Activated CD4-positive, alpha-beta T cell treated with anti-CD3 and anti-CD28 coated beads, Interleukin-2, Interleukin-6, amounts not matched to agents 100 ng/mL and 50 ng/mL, durations not matched to agents 16 hours and 8 hours (primary cell): Measurements from ENCODE around the gene EGLN1.
A peak's percentile ranks its signal among the peaks of the same experiment; 100 is the strongest.
"Not testable (repeated sequence)": the region's sequence is repeated elsewhere in the genome, so short reads cannot be mapped to it uniquely, and the experiment has no call there.

Experiments used
- DNase-seq: peaks from one replicate; pipeline ENCODE4 v3.0.0-alpha.2; 2020

The EGLN1 gene

DNA sequence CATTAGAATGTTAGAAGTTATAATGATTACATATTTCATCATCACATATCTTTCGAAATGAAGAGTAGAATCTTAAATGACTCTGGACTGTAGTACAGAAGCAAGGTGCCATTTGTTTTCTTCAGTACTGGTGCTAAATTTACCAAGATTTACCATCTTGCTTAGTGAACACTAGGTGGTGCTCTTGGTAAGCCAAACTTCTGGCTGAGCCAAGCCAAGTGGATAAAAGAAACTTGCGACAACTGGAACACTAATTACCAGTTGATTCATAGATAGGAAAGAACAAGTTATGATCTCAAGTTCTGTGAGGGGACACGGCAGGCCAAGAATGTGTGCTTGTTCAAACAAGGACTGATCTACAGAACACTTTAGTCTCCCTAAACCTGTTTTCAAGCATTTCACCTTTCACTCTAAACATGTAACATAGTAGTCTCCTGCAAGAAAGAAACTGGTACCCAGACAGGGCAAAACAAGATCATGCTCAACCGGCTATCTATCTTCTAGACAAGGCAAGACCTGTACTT is 64.2 kb downstream of the EGLN1 start:
- peak; percentile 70 for DNase-seq

DNA sequence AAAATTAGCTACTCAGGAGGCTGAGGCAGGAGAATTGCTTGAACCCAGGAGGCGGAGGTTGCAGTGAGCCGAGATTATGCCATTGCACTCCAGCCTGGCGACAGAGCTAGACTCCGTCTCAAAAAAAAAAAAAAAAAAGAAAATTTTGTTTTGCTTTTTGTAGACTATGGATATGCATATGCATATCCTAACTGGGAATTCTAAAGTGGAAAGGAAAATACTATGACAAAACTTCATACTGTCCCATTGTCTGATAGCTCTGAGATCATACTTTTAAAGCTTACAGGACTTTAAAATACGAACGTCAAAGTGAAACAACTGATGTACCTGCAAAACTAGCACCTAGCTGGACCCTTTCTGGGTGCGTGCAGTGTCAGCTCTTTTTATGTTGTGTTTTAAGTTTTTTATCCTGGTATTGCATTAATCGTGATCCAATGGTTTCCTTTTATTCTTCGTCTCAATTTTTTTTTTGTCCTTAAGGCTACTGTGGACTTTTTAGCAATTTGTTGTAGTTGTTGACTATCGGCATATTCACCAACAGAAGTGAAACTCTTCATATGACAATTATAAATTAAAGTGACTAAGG is 64.8 kb downstream of the EGLN1 start:
- no peak for DNase-seq

DNA sequence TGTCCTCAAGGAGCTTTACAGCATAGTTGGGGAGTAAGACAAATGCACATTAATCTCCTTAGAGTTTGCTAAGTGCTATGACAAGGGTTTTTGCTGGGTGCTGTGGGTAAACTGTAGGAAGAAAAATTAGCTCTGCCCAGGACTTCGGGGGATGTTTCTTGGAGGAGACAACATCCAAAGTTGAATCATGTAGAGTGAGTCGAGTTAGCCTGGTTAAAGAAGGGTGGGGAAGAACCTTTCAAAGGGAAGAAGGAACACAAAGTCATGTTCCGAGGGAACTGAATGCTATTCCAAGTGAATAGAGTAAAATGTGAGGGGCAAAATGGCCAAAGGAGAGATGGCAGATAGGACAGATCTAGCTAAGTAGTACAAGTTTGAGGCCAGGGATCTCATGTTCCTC is 66.9 kb downstream of the EGLN1 start:
- no peak for DNase-seq

DNA sequence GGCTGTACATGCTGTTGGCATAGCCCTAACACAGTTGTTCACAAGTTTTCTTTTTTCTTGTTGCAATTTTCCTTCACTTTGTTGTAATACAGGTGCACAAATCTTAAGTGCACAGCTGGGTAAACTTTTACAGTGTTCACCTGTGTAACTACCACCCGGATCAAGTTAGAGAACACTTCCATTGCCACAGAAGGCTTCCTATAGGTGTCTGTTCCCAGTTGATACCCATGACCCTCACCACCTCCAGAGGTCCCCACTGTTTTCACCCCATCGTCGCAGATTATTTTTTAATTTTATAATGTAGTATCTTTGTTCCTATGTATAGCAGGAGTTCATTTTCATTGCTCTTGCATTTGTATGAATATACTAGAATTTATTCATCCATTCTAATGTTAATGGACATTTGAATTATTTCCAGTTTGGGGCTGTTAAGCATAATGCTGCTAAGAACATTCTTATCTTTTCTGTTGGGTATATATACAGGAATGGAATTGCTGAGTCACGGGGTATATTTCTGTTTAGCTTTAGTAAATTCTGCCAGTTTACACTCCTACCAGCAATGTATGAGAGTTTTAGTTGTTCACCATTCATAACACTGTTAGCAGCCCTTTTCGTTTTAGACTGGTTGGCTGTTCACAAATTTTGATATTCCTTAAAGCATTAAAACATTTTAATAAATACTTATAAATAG is 67.6 kb downstream of the EGLN1 start:
- DNase-seq: no peak

DNA sequence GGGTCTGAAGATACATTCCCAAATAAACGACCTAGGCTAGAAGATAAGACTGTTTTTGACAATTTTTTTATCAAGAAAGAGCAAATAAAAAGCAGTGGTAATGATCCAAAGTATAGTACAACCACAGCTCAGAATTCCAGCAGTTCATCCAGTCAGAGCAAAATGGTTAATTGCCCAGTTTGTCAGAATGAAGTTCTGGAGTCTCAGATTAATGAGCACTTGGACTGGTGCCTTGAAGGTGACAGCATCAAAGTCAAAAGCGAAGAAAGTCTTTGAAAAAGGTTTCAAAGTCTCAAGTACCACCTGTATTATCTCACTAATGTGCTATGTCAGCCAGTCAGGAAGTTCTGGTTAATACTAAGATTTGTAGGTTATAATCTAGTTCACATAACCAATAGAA is 69.0 kb downstream of the EGLN1 start:
- no peak for DNase-seq

DNA sequence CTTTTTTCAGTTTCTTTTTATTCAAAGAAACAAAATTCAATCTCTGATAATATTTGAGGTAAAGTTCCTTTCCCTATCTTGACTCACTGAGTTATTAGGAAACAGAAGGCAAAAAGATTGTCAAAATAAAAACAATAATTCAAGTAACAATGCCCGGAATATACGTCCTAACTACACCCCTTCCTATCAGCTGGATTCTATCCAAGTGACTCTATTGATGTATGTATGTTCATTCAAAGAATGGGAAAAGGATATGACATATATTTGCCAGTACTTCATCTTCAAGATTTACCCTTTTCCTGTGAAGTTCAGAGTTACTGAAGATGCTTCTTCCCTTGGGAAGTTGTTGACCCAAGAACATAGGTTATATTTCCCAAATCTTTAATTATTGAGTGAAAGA is 70.3 kb downstream of the EGLN1 start:
- no peak for DNase-seq

DNA sequence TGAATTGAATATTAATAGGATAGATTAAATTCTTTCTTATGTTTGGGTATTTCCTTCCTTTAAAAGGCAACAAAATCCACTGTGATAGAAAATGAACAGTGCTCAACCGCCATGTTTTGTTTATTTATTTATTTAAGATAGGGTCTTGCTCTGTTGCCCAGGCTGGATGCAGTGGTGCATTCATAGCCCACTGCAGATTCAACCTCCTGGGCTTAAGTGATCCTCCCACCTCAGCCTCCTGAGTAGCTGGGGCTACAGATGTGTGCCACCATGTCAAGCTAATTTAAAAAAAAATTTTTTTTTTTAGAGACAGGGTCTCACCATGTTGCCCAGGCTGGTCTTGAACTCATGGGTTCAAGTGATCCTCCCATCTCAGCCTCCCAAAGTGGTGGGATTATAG is 73.2 kb downstream of the EGLN1 start:
- DNase-seq: not testable (repeated sequence)

DNA sequence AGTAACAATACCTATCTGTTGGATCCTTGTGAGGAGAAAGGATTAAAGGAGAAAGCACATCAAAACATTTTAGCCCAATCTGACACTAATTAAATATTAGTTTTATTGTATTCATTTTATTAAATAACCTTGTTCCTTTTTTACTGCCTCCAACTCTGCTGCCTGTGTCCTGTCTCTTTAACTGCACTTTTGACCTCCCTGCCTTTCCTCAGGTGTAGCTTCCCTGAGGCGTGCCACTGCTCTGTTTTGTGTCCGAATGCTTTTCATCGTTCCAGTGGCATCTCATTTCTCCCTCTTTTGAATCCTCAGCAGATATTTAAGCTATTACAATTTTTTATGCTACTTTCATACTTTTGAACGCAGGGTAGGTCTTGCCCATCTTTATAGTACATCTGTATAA is 73.6 kb downstream of the EGLN1 start:
- DNase-seq: no peak

DNA sequence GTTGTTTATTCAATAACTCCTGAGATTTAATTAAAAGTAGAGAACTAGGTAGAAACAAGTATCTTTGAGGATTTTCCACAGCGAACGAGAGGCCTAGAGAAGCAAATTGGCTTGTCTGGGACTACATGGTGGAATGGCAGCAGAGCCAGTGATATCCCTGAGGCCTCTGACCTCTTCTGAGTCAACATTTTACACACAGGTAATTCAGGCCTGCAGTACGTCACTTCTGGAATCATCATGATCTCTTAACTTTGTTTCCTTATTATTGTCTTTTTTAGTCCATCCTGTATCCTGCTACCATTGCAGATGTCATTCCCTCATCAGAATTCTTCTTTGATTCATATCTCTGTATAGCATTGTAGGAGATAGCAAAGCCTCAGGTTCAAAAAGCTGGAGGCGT is 74.1 kb downstream of the EGLN1 start:
- DNase-seq: no peak

DNA sequence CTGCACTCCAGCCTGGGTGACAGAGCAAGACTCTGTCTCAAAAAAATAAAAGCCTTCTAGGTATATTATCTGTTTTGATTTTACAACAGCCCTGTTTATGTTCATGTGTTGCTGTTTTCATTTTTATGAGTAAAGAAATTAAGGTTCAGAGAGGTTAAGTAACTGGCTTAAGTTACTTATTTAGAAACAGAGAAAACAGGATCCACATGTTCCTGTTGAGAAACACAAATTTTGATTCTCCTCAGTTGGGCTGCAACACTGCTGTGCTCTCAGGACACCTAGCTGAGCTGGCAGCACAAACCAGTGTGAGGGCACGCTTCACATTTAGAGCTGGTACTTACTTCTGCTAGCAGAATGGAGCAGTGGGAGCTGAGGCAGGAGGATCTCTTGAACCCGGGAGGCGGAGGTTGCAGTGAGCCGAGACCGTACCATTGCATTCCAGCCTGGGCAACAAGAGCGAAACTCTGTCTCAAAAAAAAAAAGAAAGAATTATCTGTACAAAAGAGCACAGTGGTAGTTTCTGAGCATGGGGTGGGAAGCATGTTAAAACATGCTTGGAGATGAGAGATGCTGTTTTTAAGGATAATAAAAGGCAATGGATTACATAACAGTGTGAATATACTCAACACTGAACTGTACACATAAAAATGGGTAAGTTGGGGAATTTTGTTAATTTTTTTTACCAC is 81.6 kb downstream of the EGLN1 start:
- no peak for DNase-seq

DNA sequence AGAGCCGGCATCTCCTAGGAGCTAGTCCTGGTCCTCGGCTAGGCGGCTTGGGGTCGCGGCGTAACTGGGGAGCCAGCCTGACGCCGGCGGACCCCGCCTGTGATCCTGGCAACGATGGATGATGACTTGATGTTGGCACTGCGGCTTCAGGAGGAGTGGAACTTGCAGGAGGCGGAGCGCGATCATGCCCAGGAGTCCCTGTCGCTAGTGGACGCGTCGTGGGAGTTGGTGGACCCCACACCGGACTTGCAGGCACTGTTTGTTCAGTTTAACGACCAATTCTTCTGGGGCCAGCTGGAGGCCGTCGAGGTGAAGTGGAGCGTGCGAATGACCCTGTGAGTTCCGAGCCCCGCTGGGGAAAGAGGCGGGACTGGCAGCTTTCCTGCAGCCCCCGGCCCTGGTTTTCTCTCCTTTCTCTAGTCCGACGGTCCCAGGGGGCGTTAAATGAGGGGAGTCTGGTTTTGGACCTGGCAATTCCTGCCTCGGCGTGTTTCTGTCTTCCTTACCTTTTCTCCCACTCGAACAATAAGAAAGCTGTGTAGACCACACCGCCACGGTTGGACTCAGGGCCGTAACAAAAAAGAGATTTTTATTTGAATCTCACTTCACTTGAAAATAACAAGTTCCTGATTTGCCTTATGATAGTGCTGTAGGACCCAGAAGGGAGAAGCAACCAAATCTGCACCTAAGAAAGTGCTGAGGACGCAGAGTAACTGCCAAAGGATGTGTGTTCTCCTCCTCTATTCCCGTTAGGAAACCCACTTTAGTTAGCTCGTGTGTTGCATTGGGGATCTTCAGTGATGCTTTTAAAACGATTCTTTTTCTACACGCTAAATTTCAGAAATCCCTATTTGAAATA is 83.6 kb downstream of the EGLN1 start, which contains the start of gene SPRTN:
Gene SPRTN, plus strand, starts transcription at position 24 of the 859 bp plus-strand sequence. Its CDS starts 91 bp downstream, at position 115.
- no peak for DNase-seq

DNA sequence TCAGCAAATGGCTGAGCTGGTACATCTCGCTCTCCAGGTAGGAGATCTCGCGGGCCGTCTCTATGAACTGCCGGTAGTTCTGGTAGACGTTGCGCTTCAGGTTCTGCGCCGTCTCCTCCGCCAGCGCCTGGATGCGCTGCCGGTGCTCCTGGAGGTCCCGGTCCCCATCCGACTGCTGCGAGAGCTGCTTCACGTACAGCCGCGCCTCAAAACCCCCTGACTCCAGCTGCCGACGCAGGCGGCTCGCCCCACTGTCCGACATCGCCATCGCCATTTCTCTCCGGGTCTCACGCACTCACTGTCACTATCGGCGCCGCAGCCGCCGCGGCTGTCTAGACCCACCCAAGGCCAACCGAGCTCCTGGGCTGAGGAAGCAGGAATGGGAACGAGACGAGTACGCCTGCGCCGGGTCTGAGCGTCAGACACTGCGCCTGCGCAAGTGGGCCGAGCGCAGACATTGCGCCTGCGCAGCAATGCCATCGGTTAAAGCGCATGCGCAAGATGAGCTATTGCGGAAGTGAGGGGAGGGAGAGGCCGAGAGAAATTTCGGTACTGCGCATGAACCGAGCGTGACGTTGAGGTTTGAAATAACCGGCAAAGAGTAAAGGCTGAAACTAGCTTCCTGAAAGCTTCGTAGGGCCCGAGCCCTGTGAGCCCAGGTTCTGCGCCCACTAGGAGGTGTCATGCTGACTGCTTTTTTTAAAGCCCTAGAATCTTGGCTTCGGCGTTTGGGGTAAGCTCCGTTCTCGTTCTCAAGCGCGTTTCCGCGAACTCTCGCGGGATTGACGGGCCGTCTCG is 84.4 kb downstream of the EGLN1 start, which contains the start of gene EXOC8:
Gene EXOC8, minus strand, starts transcription at position 381 of the 798 bp plus-strand sequence. Its CDS starts 107 bp downstream, at position 274.
- peak; percentile 98 for DNase-seq

DNA sequence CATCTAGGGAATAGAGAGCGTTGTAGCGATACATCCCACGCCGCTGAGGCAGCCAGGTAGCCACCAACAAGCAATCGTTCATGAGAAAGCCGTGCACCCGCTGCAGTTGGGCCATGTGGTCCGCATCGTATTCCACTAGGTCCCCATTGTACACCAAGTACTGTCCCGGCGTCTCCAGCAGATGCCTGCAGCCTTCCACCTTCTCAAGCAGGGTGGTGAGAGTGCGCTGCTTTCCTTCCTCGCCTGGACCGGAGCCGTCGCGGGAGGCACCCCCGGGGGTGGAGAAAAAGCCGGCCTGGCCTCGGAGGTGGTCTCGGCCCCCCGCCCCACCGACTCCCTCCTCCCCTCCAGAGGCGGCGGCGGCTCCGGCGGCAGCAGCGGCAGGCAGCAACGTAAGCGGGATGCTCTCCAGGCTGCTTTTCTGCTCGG is 85.0 kb downstream of the EGLN1 start:
- no peak for DNase-seq

DNA sequence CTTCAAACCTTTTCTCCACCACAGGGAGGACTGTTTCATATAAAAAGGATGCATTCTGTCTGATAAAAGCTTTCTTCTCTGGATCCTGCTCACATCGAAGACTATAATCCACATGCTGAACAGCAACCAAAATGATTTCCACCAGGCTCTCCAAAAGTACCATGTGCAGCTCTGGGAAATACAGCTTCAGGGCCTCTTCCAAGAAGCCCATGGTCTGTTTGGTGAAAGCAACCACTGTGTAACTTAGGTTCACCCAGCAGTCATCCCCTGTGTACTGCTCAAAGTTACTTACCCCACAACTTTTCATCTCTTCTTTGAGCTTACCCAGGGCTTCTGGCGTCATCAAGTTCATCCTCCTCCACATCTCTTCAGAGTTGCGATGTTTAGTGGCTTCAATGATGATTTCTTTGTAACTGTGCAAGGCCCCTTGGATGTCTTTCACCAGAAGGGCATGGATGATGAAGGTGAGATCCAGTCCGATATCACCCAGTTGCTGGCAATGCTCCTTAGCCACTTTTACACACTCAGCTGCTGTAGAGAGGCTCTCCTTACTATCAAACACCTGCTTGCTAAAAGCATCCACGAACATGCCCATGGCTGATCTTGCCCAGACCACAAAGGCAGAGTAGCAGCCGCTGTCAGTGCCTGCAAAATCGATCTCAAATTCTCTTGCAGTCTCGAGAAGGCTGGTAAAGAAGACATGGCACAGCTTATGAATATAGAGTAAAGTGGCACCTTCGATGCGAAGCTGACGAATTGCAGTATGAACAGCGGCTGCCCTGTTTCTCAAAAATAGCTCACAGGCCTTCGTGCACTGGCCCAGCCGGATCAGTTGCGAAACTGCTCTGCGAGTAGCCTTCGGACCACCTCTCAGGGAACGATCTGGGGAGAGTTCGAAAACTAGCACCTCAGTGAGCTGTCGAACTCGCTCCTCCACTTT is 86.2 kb downstream of the EGLN1 start:
- DNase-seq: peak; percentile 24

DNA sequence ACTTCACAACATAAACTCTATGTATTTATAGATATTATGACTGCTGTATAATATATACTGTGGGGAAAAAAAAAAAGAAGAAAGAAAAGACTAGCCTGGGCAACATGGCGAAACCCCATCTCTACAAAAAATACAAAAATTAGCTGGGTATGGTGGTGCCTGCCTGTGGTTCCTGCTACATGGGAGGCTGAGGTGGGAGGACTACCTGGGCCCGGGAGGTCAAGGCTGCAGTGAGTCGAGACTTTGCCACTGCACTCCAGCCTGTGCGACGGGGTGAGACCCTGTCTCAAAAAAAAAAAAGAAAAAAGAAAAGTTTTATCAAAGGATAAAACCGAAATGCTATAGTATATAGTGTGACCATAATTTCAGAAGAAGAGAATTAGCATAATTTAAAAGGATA is 87.1 kb downstream of the EGLN1 start:
- DNase-seq: no peak

DNA sequence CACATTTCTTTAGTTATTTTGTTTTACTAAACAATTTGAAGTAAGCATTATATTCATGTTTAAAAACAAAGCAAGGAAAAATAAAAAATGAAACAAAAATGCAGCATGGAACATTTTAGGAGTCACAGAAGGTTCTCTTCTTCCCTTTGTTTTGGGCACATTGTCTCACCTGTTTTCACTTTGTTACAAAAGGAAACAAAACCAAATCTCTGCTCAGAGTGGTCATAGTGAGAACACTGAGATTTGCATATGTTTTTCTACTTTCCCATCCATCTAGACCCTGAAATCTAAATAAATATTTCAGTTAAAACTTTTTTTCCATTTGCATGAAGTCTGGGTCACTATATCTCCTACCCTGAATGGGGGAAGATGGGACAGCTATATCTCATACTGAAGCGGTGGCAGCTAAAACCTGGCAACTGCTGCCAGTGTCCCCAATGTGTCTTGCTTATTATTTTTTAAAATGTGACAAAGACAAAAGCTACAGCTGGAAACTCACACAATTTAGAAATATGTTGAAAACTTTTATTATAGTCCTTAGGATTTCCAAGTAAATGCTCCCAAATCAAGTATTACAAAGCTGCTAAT is 87.9 kb downstream of the EGLN1 start:
- DNase-seq: no peak

DNA sequence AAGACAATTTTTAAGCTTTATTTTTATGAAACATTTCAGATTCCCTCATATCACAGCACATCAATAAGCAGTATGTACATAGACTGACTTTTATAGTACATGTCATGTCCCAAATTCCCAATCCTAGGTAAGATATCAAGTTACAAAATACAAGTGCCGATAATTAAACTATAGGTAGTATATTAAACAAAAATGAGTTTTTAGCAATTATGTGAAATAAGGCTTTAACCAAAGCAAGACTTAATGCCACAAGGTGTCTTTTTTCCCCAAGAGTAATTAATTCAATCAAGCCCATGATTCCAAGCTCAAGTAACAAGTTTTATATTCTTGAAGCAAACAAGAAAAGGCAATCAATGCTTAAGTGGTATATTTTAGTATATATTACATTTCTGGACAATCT is 89.3 kb downstream of the EGLN1 start:
- DNase-seq: no peak

DNA sequence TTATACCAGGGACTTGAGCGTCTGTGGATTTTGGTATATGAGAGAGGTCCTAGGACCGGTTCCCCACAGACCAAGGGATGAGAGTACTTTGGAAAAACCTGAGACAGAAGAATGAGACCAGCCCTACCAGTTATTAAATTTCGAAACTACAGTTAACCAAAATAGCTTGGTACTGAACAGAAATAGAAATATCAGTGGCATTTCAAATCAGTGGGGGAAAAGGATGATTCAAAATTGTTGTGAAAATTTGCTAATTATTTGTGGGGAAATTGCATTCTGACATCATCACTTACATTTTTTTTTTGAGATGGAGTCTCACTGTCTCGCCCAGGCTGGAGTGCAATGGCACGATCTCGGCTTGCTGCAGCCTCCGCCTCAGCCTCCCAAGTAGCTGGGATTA is 92.6 kb downstream of the EGLN1 start:
- no peak for DNase-seq

DNA sequence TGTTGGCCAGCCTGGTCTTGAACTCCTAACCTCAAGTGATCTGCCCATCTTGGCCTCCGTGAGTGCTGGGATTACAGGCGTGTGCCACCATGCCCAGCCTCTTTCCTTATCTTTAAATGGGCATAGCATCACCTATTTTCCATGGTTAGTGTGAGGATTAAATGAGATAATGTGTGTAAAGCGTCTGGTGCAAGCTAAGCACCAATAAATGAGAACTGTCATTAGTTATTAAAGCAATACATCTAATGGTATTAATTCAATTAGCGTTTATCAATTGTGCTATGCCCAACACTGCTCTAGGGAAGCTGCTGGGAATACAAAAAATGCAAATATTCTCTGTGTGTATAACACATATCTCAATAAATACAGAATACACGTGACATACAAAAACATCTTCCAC is 94.5 kb downstream of the EGLN1 start:
- no peak for DNase-seq

DNA sequence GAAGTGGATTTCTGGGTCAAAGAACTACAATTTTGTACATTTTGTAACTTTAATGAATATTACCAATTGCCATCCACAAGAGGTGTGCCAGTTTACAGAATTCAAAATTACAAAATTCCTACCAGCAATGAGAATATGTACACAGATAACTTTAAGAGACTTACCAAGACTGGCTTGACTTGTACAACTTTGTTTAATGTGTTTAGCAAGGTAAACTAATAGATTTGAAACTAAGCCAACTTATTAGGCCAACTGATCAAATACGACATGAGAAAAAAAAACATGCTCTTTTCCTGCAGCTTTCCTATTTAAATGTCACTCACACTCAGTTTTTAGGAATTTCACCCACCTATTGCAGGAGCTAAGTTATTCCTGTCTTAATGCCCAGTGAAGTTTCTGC is 95.8 kb downstream of the EGLN1 start:
- DNase-seq: no peak
